MCF 10A (cell line): Measurements from ENCODE around the gene COL6A3. TPM values are rescaled to one million over a fixed set of nuclear protein-coding genes. Genes with fewer than 3 reads are reported as not detected.

Source experiments
- BruUV-seq: library from RNA; stranded (reverse); fragments of 400-500 nt; replicated peaks from 2 replicates; lab custom pipeline; 2021; lab: Mats Ljungman, UMichigan
- CTCF ChIA-PET: fragments of 300-600 bp; sonication (Branson Sonifier 250); formaldehyde crosslinking; extraction: SDS; loops from one replicate; lab custom pipeline; 2021; ENCODE audit warnings: antibody characterized with exemption, inconsistent platforms; lab: Yijun Ruan, JAX
- POLR2A ChIA-PET: fragments of 300-600, 350-650 bp; sonication (Branson Sonifier 250); formaldehyde crosslinking; extraction: SDS; loops from one replicate; lab custom pipeline; 2020; ENCODE audit warnings: antibody characterized with exemption, inconsistent platforms; lab: Yijun Ruan, JAX
- DNase-seq: peaks from one replicate; pipeline ENCODE4 v3.0.0-alpha.2; 2018; ENCODE audit not compliant: unreplicated experiment
- H3K27ac Mint-ChIP-seq: one replicate; pipeline ENCODE4 v1.8.0; 2022; ENCODE audit warnings: mild to moderate bottlenecking, low read depth, mixed read lengths; ENCODE audit not compliant: unreplicated experiment
- H3K27me3 Mint-ChIP-seq: one replicate; pipeline ENCODE4 v1.8.0; 2022; ENCODE audit warnings: mixed read lengths; ENCODE audit not compliant: insufficient read depth, unreplicated experiment
- H3K36me3 Mint-ChIP-seq: one replicate; pipeline ENCODE4 v1.8.0; 2022; ENCODE audit warnings: mild to moderate bottlenecking, moderate library complexity, mixed read lengths; ENCODE audit not compliant: insufficient read depth, unreplicated experiment
- H3K4me1 Mint-ChIP-seq: one replicate; pipeline ENCODE4 v1.8.0; 2022; ENCODE audit warnings: mixed read lengths; ENCODE audit not compliant: insufficient read depth, unreplicated experiment
- H3K4me3 Mint-ChIP-seq: one replicate; pipeline ENCODE4 v1.8.0; 2022; ENCODE audit warnings: mild to moderate bottlenecking, moderate library complexity, mixed read lengths; ENCODE audit not compliant: unreplicated experiment
- H3K9me3 Mint-ChIP-seq: one replicate; pipeline ENCODE4 v1.8.0; 2022; ENCODE audit warnings: mixed read lengths; ENCODE audit not compliant: unreplicated experiment
- CTCF ChIP-seq: fragments of 200-600 bp; IDR thresholded peaks from one replicate; pipeline ENCODE4 v1.8.0; 2022; ENCODE audit warnings: antibody characterized with exemption, mild to moderate bottlenecking; ENCODE audit not compliant: unreplicated experiment
- intact Hi-C: fragments of 100-400 bp; cut with micrococcal nuclease; formaldehyde crosslinking; loops from 2 replicates; pipeline ENCODE4 v1.14.1; 2022
- total RNA-seq: library from RNA; stranded (reverse); gene quantifications from 2 replicates; pipeline ENCODE4 v1.2.3, GENCODE V29; 2022

COL6A3 gene
- total RNA-seq, 1 experiment from 2014 or later: 0.19 TPM

GRCh38 chr2:237371856-237372255 is 42.1 kb downstream of the COL6A3 start:
- POLR2A ChIA-PET: no interaction called here
- DNase-seq: no peak
- Mint-ChIP-seq H3K27ac (no peak overlapping the region), H3K27me3 (no peaks in the 10 kb centered on the region), H3K4me3 (no peak overlapping the region), H3K4me1 (no peaks in the 10 kb centered on the region), H3K9me3 (no peaks in the 10 kb centered on the region), H3K36me3 (no peaks in the 10 kb centered on the region)
- intact Hi-C loops: no loop called here
- CTCF ChIA-PET: no interaction called here
- TF ChIP-seq CTCF: no peak
- BruUV-seq: no TSS peak

DNA sequence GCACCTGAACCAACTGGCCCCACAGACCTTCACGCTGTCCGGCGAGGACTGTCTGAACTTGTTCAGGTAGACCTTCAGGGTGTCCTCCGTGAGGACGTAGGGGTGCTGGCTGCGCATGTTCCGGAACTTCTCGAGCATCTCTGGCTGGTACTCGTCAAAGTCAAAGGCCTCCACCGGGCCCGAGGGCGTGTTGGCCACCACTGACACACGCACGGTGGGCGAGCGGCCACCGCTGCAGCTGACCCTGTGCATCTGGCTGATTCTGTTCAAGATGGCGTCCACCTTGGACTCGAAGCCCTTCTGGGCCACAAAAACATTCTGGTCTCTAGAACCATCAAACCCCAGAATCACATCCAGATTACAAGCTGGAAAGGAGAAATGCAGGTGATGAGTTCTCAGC is 48.3 kb downstream of the COL6A3 start:
- no peak for DNase-seq
- ChIA-PET CTCF (no interaction called here), POLR2A (no interaction called here)
- no peaks in the 10 kb centered on the region for H3K9me3 Mint-ChIP-seq
- H3K27ac Mint-ChIP-seq: no peak overlapping the region
- no peaks in the 10 kb centered on the region for H3K36me3 Mint-ChIP-seq
- H3K4me1 Mint-ChIP-seq: no peaks in the 10 kb centered on the region
- no peaks in the 10 kb centered on the region for H3K27me3 Mint-ChIP-seq
- BruUV-seq: no TSS peak
- intact Hi-C loops: no loop called here
- TF ChIP-seq CTCF: no peak
- no peak overlapping the region for H3K4me3 Mint-ChIP-seq

- CTCF ChIA-PET: interaction anchor here (0.7 to 2.0 kb wide), 2 partner anchors 30 to 46 kb away, joined by 3 to 5 read pairs; no protein-coding TSS in a partner anchor
- no peak for DNase-seq
- POLR2A ChIA-PET: no interaction called here
- BruUV-seq: no TSS peak
- TF ChIP-seq CTCF: no peak
- Mint-ChIP-seq H3K36me3 (no peaks in the 10 kb centered on the region), H3K27me3 (no peaks in the 10 kb centered on the region), H3K27ac (no peak overlapping the region), H3K4me1 (no peaks in the 10 kb centered on the region), H3K9me3 (no peaks in the 10 kb centered on the region), H3K4me3 (no peak overlapping the region)
- intact Hi-C loops: no loop called here
Measured at GRCh38 chr2:237364655-237365054, 49.3 kb downstream of the COL6A3 start.

GRCh38 chr2:237361194-237362004 is 52.6 kb downstream of the COL6A3 start:
- intact Hi-C loops: no loop called here
- H3K9me3 Mint-ChIP-seq: no peaks in the 10 kb centered on the region
- no peaks in the 10 kb centered on the region for H3K4me1 Mint-ChIP-seq
- H3K27ac Mint-ChIP-seq: no peak overlapping the region
- no peaks in the 10 kb centered on the region for H3K27me3 Mint-ChIP-seq
- TF ChIP-seq CTCF: no peak
- DNase-seq: no peak
- POLR2A ChIA-PET: interaction anchor here (0.7 kb wide), 1 partner anchor 181 kb away, joined by 3 read pairs; no protein-coding TSS in a partner anchor
- H3K4me3 Mint-ChIP-seq: no peak overlapping the region
- no peaks in the 10 kb centered on the region for H3K36me3 Mint-ChIP-seq
- CTCF ChIA-PET: no interaction called here
- BruUV-seq: no TSS peak
